DMS79 (cell line): Measurements from ENCODE around the gene FRMD4B.
"Not testable (repeated sequence)": the region's sequence is repeated elsewhere in the genome, so short reads cannot be mapped to it uniquely, and the experiment has no call there.

Experiments
- DNase-seq: peaks from one replicate; lab custom pipeline; 2025; lab: John Stamatoyannopoulos, UW

Gene FRMD4B

DNA sequence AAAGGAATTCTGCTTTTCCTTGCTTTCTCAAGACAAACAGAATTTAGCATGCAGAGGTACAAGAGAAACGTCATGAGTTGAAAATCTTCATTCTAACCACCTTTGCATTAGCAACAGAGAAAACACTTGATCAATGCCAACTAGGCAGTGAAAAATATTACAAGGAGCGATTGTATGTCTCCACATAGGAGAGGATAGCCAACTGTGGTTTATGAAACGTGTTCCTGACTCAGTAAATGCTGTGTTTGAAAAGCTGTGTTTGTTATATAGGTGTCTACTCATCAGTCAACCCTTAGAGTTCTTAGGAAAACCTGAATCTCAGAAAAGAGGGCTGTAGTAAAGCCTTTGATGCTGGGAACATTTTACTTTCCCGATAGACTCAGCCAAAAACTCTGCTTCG, 102.4 kb downstream of the FRMD4B start:
- no peak for DNase-seq

DNA sequence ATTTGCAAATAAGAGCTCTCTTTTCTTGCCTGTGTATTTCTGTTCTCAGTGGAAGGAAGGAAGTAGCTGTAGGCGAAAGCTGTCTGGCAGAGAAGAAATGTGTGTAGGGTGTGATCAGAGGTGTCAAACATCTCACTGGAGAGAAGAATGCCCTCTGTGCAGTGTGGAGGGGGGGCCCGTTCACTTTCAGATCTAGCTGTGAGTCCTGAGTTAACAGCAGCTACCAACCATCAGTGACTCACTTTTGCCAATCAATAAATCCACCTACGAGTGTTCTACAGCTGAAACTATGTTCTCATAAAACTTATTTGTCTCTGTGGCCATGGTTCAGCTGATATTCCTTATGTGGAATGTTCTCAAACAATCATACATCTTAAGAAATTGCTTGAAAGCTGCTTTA, 103.7 kb downstream of the FRMD4B start:
- no peak for DNase-seq

GRCh38 chr3:69277403-69277802, 108.5 kb downstream of the FRMD4B start:
- not testable (repeated sequence) for DNase-seq

GRCh38 chr3:69276884-69277283, 109.0 kb downstream of the FRMD4B start:
- no peak for DNase-seq

DNA sequence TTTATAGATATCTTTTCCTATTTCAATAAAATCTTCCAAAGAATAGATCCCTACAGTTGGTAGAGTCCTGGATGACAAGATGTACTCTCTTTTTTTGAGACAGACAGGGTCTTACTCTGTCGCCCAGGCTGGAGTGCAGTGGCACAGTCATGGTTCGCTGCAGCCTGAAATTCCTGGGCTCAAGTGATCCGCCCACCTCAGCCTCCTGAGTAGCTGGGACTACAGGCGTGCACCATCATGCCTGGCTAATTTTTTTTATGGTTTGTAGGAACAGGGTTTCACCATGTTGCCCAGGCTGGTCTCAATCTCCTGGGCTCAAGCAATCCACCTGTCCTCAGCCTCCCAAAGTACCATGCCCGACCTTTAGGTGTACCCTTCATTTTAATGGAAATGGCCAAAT, 109.7 kb downstream of the FRMD4B start:
- DNase-seq = not testable (repeated sequence)

DNA sequence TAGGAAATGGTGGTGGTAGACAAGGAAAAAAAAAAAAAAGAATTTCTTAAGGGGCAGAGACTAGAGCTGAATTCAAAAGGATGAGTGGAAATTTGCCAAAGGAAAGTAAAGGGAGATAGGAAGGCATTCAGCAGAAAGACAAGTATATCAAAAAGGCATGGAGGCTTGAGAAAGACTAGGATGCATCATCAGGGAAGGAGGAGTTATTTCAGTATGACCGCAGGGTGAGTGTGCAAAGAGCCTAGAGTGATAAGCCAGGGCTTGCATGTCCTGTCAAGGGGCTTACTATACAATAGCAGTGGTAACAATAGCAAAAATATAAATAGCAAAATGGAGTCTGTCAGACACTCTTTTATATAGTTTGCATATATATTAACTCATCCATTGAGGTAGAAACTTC, 112.0 kb downstream of the FRMD4B start:
- no peak for DNase-seq

GRCh38 chr3:69272556-69272955, 113.3 kb downstream of the FRMD4B start:
- DNase-seq = no peak

- no peak for DNase-seq
Observed at GRCh38 chr3:69271098-69271497, 114.8 kb downstream of the FRMD4B start.

DNA sequence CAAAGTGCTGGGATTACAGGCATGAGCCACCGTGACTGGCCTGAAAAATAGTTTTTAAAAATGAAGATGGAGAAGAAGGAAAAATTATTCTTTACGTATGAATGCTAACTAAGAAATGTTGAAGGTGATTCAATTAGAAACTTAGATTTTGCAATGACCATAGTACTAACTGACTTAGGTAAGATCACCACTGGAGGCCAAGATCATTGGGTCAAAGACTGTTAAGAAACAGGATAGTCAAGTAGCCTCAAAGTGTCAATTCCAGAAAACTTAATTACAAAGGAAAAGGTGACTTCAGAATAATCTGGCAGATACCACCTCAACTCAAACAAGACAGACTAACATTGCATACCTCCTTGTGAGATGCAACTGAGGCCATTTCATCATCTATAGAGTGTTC, 119.3 kb downstream of the FRMD4B start:
- DNase-seq = no peak

DNA sequence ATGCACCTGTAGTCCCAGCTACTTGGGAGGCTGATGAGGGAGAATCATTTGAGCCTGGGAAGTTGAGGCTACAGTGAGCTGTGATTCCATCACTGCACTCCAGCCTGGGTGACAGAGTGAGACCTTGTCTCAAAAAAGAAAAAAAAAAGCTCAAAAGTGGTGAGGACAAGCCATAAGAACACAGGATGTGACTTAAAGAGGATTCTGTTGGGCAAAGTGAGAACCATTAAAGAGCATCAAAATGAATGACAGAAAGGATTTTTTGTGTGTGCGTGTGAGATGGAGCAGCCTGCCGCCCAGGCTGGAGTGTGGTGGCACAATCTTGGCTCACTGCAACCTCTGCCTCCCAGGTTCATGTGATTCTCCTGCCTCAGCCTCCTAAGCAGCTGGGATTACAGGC, 119.8 kb downstream of the FRMD4B start:
- DNase-seq = not testable (repeated sequence)

- not testable (repeated sequence) for DNase-seq
Observed at GRCh38 chr3:69260843-69261405, 125.0 kb downstream of the FRMD4B start.

DNA sequence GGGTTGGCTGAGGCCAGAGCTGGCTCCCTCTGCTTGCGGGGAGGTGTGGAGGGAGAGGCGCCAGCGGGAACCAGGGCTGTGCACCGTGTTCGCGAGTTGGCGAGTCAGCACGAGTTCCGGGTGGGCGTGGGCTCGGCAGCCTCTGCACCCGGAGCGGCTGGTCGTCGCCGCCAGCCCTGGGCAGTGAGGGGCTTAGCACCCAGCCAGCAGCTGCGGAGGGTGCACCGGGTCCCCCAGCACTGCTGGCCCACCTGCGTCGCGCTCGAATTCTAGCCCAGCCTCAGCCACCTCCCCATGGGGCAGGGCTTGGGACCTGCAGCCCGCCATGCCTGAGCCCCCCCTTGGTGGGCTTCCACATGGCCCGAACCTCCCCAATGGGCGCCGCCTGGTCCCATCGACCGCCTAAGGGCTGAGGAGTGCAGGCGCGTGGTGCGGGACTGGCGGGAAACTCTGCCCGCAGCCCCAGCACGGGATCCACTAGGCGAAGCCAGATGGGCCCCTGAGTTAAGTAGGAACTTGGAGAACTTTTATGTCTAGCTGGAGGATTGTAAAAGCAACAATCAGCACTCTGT, 125.6 kb downstream of the FRMD4B start:
- no peak for DNase-seq

DNA sequence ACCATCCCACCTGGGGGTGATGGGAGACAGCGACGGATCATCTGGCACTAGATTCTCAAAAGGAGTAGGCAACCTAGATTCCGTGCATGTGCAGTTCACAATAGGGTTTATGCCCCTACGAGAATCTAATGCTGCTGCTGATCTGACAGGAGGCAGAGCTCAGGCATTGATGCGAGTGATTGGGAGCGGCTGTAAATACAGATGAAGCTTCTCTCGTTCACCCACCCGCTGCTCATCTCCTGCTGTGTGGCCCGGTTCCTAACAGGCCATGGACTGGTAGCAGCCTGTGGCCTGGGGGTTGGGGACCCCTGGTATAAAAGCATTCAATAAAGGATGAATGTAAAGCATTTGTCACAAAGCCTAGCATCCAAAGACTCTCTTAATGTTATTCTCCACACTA, 126.8 kb downstream of the FRMD4B start:
- DNase-seq = no peak

DNA sequence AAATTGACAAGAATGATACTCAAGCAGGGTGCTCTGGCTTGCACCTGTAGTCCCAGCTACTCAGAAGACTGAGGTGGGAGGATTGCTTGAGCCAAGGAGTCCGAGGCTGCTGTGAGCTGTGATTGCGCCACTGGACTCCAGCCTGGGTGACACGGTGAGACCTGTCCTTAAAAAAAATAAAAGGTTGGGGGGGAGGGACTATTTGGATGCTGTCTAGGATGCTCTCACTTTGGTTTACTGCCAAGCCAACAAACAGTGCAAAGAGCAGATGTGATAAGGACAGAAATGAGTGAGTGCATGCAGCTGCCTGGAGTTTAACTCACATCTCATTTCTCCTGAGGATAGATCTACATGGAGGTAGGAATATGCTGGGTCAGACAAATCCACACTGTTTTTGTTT, 130.0 kb downstream of the FRMD4B start:
- no peak for DNase-seq

- DNase-seq = no peak
Observed at GRCh38 chr3:69254351-69254750, 131.5 kb downstream of the FRMD4B start.

DNA sequence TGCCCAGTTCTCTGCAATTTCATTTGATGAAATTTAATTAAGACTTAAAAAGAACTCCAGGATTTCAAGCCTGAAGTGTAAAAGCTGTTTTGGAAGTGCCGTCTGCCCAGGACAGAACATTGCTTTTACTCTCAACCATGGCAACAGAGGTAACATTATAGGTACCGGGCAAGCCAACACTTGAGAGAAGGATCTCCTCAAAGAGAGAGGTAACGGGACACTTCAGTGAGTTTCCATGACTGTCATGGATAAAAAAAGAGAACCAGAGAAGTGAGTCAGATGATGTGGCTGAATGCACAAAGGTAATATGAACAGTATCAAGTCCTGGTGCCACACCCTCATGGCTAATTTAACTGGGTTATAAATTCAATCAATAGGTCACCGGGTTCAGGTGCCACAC, 133.3 kb downstream of the FRMD4B start:
- DNase-seq = no peak

DNA sequence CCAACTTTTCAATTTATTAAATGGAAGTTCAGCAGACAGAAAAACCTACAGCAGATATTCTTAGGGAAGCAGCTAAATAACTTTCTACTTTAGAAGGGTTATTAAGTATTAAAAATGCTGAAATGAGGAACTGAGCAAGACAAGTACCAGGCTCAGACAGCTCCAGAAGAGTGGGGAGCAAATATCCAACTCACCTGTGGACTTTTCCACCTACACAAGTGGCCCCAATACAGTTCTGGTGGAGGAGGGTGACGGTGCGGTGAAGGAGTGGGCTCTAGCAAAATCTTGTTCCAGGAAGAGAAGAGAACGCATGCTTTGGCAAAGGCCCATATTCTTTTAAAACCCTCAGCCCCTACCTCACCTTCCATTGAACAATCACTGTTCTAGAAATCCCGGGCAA, 133.7 kb downstream of the FRMD4B start:
- no peak for DNase-seq

DNA sequence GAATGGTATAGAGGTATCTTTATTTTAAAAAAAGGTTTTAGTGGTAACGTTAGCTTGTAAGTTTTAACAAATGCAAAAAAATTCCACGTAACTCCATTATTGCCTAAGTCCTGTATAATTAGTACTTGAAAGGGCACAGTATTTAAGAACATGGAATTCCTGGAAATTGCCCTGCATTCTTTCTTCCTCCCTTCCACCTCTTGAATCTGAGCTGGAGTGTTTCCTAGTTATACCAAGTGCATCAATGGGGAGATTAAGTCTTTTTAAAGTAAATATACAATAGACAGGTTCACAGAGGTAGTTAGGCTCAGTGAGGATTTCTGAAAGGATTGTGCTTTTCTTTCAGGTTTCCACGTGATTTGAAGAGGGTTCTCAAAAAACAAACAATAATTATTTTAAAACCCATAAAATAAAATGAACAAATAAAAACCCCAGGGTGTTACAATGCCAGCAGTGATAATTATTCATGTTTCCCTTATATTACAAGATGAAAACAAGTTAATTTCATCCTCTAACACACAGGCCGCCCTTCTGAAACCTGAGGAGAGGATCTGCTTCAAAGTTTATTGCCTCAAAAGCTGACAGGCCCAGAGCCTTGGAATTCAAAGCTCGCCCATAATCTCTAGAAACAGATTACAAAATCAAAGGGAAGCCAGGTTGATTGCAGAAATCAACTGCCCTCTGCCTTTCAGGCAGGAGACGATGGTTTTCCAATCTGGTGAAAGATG, 134.6 kb downstream of the FRMD4B start:
- no peak for DNase-seq

GRCh38 chr3:69250014-69250413, 135.9 kb downstream of the FRMD4B start:
- DNase-seq = no peak

- DNase-seq = no peak
Observed at GRCh38 chr3:69249001-69249400, 136.9 kb downstream of the FRMD4B start.

DNA sequence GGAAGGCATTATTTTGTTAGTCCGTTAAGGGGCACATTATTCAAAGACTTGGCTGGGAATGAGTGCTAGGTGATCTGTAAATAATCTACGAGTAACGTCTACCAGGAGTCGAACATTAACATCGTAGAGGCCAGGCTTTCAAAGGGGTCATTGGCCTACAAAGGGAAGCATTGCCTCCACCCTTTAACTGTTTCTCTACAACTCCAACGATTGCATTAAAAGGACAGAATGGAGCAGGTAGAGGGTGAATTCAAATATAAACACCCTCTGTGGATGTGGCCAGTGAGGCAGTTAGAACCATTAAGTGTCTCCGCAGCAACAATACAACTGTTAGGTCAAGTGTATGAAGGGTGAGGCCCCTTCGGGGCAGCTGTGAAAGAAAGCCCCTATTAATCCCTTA, 137.5 kb downstream of the FRMD4B start:
- no peak for DNase-seq

DNA sequence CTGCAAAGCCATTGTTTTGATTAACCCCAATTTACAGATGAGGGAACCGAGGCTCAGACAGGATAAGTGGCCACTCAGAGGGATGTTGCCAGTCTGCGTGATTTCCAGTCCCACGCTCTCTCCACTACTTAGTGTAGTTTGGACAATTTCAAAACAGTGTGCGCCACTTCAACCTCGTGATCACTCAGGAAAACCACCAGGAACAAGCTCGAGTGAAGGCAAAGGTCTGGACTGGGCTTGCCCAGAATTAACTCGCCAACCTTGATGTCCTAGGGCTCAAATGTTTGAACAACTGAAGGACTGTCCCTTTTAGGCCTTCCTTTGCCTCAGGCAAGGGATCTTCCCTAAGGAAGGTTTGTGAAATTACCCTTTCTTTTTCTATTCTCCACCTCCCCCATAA, 139.3 kb downstream of the FRMD4B start:
- no peak for DNase-seq

- DNase-seq = no peak
Observed at GRCh38 chr3:69244039-69244438, 141.8 kb downstream of the FRMD4B start.

DNA sequence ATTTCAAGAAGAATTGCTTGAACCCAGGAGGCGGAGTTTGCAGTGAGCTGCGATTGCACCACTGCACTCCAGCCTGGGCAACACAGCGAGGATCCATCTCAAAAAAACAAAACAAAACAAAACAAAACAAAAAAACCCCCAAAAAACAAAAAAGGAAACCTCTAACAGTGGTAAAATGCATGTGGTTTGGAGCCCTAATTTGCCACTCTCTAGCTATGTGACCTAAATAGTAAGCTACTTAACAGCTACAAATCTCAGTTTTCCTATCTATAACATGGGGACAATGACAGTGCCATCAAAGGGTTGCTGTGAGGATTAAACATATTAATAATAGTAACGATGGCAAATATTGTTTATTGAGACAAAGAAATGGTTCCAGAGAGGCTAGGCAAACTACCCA, 144.1 kb downstream of the FRMD4B start:
- DNase-seq = no peak
